Raji (cell line): ENCODE data around the gene TAGLN2.

Experiments
- POLR2A ChIP-seq: IDR thresholded peaks from 2 replicates; pipeline ENCODE4 v1.6.1; 2011; ENCODE audit warnings: low read depth, low read length, control low read depth; ENCODE audit not compliant: insufficient read depth

Gene TAGLN2

GRCh38 chr1:159869607-159870006 is 55.7 kb downstream of the TAGLN2 start:
- no peak for TF ChIP-seq POLR2A

- no peak for TF ChIP-seq POLR2A
These were observed 56.1 kb downstream of the TAGLN2 start for GRCh38 chr1:159869173-159869572.

GRCh38 chr1:159868766-159869165 is 56.5 kb downstream of the TAGLN2 start:
- TF ChIP-seq POLR2A, result no peak
